Kidney tubule cell (primary cell): Measurements from ENCODE around the gene LIMS2.

Source experiments
- DNase-seq: peaks from one replicate; pipeline ENCODE4 v3.0.0-alpha.2; 2018; ENCODE audit warnings: low spot score

Gene LIMS2

DNA sequence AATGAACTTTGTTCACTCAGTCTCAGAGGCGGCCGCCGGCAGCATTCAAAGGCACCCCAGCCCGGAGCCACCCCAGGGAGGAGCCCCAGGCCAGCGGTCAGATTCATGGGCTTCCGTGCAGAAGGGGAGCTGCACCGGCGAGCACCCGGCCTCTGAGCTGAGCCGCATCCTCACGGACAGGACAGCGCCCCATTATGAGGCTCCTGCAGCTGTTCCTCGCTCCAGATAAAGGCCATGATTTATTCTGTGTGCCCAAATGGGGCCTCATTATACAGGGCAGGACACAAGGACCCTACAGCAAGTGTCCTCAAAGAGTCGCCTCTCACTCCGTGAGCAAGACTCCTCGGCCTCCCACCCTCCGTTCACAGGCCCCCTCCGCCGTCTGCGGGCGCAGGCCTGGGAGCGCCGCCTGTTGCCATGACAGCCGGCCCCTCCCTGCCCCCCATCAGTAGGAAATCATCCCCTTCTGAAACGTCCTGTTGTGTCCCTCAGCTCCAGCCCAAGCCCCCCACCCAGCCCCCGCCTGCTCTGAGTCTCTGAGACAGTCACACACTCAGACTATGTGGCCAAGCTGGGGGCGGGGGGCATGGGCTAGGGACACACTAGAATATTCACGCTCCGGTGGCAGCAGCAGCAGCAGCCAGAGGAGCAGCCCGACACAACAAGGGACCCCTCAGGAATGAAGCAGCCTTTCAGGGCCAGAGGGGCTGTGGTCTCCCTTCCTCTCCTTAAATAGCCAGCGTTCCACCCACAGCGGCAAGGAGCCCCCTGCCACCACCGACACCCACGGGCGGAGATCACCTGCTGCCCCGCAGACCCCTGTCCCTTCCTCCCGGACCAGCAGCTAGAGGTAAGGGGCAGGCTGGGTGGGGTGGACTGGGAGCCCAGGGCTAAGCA lies 29.7 kb downstream of the LIMS2 start, which contains the start of gene GPR17:
GPR17 (plus strand) TSS at position 759 of the 897 bp plus-strand sequence. CDS start 4,583 bp downstream, outside the sequence.
- DNase-seq, result no peak

DNA sequence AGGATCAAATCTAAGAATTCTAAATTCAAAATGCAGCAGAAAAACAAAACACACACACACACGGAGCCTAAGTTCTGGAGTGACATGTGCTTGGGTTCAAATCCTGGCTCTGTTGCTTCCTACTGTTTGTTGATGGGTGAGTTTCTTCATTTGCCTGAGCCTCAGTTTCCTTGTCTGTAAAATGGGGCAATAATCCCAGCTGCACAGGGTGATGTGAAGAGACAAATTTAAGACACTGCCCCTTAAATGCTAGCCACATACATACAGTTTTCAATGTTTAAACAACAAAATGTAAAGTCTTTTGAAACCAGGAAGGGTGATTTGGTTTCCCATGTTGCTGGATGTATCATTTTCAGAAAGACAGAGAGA lies 30.3 kb downstream of the LIMS2 start:
- no peak for DNase-seq

DNA sequence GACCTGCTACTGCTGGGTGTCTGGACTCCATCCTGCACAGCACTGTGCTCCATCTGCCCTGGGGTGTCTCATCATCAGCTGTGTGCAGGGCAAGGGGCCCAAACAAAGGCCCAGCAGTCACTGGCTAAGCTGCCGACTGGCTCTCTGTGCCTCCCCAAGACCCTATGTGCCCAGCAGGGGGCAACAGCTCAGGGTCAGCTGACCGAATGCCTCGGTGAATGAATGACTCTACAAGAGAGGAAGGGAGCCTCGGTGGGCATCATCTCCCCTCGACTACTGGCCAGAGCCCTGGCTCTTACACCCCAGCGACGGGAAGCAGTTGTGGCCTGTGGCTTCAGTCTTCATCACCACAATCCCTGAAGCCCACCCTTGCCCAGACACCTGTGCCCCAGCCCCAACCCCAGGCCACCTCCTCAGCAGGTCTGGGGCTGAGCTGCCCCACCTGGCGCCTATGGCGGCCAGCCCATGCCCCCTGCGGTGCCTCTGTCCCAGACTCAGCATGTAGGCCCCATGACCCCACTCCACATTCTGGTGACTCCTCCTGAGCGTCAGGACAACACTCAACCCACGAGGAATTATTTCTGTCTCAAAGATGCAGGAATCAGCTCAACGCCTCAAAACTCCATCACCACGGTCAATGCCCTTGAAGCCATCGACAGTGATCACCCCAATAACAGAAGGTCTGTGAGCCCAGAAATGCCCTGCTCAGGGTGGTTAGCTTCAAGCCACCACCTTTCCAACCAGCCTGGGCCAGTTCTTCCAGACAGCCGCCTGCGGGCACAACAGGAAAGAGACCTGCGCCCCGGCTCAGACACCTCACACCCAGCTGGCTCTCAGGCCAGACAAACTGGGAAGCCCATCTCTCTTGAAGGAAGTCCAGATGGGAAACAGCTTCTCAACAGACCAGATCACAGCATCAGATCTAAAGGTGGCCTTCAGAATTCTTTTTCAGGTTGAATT lies 31.0 kb downstream of the LIMS2 start:
- no peak for DNase-seq

DNA sequence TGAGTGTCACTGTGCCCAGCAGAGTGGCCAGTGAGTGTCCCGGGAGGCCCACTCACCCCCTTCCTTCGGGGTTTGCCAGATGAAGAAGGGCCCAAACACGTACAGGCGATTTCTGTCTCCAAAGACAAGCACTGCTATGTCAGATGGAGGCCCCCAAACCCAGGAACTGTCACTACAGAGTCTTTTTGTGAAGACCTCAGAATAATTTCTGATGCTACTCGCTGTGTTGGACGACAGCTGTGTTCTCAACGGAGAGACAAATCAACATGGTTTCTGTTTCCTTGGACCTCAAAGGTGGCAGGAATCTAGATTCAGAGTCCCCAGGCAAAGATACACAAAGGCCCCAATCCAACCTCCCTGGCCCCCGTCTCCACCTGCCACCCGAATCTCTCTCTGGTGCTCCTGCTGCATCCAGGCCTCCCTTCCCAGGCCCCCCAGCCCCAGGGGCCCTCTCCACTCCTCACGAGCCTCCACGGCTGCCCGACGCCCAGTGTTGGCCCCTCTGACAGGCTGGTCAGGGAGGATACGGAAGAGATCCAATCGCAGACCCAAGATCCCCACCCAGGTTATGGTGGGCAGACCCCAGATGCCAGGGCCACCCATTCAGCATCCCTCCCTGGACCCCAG lies 31.8 kb downstream of the LIMS2 start:
- DNase-seq, result no peak

DNA sequence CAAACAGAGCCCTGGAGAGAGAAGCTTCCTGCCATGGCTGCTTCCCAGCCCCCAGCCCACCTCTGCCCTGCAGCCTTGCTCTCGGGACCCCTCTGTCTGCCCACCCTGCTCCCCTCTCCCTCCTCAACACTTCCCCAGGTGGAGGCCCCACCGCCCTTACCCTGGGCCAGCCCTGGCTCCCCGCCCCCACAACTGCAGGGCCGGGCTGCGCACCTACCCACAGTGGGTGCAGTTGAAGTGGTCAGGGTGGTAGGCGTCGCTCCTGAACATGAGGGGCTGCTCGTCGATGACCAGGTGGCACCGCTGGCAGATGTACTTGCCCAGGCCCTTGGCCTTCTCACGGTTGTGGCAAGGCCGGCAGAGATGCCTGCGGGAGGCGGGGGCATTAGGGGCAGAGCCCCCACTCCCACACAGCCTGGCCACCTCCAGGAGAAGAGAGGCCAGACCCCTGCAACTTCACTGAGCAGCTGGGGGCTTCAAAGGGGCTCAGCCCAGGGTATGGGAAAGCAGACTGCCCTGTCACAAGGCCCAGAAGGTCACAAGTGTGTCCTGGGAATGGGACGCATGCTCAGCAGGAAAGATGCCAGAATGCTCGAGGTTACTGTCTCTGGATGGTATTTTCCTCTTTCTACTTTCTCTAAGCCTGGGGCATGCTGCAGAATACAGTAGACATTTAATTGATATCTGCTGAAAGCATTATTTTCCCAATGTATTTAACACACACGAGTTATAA lies 32.5 kb downstream of the LIMS2 start:
- DNase-seq, result no peak

DNA sequence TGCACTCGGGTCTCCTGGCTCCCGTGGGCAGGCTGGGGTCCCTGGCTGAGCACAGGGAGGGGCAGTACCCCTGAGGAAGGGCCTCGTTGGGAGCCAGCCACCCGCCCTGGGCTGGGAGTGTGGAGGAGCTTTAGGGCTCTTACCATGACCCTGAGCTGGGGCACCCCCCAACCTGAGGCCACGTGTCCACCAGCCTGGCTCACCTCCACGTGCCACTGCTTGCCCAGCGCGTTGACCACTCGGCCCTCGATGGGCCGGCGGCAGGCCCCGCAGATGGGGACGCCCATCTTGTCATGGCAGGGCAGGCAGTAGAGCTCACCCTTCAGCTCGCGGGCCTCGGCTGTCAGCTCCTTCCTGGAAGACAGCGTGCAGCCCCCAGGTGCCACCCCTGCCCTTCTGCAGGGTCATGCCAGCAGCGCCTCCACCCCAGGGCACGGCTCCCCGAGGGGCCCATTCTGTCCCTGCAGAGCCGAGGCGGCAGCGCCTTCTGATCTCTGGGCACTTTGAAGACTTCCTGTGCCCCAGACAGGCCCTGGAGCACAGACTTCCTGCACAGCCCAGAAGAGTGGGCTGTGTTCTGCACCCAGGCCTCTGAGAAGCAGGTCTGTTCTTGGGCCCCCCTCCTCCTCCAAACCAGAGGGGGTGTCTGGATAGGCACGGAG lies 33.4 kb downstream of the LIMS2 start:
- no peak for DNase-seq

DNA sequence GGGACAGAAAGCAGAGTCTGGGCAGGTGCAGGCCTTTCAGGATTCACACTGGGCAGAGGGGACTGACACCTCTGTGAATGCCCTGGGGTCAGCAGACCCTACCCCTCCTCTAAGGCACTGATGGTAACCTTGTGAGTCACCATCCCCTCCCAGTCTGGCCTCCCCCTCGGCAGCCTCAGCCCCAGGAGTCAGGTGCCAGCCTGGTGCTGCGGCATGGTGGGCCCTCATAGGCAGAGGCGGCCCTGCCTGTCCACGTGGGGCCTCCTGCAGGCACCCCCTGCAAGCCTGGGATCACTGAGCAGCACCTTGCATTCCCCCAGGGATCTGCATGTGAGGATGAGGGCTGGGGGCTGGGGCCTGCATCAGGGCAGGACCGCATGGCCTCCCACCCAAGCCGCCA lies 34.2 kb downstream of the LIMS2 start:
- no peak for DNase-seq

DNA sequence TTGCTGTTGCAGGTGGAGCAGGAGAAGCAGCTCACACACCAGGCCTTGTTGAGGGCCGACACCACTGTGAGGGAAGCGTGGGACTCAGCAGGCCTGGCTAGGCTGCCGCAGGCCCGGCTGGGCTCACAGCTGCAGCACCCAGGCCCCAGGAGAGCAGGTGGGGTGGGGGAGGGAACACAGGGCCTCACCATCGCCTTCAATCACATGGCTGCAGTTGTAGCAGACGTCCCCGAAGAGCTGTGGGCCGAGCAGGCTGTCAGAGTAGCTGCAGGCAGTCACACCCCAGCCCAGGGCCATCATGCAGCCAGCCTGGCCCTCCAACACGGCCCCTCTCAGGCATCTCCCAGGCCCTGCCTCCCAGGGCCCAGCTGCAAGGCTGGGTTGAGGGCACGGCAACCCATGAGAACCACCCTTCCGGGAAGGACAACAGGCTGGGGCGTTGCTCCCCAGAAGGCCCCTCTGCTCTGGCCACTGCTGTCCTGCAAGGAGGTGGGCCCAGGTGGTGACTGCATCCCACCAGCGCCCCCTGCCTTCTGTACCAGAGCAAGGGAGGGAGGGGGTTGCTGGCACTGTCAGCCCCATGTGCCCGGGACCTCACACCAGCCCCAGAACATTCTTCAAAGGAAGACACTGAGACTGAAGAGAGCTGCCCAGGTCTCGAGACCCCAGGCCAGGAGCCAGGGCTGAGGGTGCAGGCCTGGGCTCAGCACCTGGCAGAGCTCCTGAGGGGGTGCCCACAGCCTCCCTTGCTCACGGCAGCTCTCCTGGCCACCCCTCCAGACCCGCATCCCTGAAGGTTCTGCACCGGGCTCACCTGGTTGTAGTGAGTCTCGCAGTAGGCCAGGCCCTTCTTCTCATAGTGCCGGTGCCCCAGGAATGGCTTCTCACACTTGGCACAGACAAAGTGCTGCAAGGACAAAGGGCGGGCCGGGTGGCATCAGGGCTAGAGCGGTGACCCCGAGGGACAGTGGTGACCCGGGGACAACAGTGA lies 35.0 kb downstream of the LIMS2 start:
- DNase-seq, result no peak

DNA sequence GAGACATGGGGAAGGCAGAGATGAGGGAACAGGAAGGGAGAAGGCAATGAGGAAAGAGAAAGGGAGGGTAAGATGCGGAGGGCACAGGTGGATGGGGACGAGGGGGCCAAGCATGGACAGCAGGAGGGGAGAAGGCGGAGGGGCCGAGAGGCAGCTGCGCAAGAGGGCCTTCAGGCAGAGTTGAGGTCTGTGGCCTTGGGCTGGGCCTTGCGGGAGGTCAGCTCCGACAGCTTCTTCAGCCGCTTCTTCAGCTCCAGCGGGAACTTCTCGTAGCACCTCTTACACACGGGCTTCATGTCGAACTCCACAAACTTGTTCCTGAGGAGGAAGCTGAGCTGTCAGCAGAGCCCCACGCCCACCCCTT lies 36.2 kb downstream of the LIMS2 start:
- DNase-seq, result no peak

DNA sequence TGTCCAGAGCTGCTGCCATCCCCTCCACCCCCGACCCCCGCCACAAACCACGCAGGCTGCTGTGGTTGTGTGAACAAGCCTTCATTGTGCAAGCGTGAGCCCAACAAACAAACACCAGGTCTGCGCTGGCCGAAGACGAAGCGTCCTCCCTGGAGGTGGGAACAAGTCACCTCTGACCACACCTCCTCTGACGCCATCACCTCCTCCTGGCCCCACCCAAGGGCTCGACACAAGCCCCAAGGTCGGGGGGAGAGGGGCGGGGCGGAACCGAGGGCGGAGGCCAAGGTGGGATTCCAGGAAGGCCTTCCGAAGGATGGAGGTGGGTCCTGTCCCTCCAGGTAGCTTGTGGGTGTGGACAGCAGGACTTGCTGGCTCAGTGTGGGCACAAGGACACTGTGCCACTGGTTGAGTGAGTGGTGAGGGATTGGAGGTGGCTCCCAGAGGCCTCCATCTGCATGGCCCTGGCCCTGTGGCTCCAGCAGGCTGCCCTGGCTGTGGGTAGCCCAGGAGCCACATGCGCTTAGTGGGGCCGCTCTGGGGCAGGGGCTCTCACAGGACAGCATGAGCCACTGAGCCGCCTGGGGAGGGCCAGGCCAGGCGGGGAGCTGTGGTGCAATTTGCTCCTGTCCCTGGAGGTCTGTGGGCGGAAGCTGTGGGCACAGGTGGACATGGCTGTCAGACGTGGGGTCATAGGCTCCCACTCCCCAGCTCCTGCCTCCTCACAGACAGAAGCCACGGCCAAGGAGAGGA lies 36.8 kb downstream of the LIMS2 start:
- DNase-seq, result peak; percentile 39

DNA sequence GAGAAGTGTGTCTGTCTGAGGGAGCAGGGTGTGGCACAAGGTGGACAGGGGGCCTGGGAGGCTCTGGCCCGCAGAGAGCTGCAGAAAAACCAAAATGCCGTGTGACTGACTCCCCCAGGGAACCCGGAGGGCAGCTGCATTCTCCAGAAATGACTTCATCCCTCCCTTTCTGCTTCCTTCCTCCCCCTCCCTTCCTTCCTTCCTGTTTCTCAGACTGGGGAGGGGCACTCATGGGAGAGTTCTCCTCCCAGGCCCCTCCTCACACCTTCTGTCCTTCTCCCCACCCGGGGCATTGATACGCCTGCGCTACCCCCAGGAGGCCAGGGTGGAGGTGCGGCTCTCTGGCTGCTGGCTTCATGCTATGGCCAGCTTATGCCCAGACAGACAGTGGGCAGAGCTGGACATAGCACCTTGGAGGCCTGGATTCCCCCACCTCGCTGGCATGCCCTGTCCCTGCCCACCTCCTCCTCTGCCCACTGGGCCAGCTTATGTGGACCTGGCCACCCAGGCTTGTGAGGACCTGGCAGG lies 37.5 kb downstream of the LIMS2 start:
- peak; percentile 87 for DNase-seq

DNA sequence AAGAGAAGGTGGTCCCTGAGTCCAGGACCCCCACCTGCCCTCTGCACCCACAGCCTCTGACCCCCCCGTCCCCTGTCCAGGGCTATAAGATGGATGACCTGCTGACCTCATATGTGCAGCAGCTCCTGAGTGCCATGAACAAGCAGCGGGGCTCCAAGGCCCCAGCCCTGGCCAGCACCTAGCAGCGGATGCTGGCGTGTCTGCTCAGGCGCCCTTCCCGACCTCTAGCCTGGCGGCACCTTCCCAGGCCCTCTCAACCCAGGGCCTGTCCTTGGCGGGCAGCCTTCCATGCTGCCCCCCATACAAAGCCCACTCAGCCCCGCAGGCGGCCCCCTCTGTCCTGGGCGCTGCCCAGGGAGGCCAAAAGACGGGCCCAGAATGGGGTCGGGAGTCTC lies 38.1 kb downstream of the LIMS2 start:
- no peak for DNase-seq

DNA sequence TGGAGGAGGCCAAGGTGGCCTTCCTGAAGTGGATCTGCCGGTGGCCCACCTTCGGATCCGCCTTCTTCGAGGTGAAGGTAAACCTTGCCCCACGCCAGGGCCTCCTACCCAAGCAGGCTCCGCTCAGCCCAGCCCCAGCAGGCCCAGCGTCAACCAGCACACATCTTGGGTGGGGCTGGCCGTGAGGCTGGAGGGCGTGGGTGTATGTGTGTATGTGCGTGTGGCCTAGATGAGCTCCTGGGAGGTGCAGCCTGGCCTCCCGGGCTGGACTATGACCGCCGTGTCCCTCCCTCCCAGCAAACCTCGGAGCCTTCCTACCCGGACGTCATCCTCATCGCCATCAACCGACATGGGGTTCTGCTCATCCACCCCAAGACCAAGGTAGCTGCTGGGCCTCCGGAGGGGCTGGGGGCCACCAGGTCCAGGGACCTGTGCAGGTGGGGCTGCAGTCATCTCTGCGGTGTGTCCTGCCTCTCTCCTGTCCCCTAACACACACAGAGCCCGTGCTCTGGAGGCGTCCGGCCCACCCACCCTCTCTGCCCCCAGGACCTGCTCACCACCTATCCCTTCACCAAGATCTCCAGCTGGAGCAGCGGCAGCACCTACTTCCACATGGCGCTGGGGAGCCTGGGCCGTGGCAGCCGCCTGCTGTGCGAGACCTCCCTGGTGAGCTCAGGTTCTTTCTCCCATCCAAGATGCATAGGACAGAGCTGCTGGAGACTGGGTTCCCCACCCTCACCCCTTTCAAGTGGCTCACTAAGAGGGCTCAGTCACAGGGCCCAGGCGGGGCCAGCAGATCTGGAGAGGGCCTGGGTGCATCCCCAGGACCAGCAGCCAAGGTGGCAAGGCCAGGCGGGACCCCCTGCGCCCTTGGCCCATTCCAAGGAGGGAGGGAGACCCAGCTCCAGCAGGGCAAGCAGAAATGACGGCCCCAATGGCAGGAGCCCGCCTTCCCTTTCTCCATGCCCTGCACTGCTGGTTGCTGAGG lies 38.8 kb downstream of the LIMS2 start:
- DNase-seq, result no peak

DNA sequence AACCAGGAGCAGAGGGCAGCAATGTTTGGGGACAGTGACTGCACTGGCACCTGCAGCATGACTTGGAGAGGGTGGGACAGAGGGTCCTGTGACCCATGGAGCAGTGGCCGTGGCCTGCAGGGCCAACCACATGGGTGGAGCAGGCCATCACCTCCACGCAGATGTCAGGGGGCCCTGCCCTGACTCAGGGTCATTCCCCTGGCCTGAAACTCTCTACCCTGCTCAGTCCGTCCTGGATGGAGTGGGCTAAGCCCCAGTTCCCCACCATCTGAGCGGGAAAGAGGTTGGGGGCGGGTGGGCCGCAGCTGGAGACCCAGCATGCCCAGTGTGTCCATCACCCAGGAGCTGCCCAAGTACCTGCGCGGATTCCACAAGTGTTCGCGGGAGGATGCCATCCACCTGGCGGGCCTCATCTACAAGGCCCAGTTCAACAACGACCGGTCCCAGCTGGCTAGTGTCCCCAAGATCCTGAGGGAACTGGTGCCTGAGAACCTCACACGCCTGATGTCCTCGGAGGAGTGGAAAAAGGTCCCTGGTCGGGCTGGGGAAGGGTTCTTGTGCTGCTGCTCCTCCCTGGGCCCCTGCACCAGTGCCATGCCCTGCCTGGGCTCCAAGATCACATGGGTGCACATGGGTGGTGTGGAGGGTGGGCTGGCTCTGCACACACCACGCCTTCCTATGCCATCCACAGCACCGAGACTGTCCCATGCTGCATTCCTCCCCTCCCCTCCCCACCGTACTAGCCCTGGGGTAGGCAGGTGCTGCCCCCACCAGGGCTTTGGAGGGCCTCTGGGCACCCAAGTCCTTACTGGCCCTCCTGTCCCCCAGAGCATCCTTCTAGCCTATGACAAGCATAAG lies 39.7 kb downstream of the LIMS2 start:
- DNase-seq, result no peak

DNA sequence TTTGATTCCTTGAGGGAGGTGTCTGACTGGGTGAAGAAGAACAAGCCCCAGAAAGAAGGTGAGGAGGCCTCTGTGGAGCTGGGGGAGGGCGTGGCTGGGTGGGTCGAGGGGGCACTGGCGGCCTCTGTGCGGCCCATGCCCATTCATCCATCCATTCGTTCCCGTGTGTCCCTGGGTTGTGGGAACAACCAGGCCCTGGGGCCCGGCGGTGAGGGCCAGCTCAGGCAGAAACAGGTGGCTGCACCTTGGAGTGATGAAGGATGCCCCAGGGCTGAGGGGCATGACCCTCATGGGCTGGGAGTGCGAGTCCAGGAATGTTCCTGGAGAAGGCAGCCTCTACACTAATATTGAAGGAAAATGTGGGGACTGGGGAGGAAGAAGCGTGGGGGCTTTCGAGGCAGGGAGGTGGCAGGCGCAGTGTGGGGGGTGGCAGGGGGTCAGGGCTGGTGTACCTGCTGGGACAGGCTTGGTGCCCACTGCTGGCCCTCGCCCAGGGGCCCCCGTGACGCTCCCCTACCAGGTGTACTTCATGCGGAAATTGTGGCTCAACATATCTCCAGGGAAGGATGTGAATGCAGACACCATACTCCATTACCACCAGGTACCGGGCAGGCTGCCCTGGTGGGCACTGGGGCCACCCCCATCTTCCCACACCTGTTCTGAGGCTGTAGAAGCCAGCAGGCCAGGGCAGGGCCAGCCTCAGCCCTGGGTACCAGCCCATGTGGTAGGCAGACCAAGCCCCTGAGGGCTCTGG lies 40.5 kb downstream of the LIMS2 start:
- no peak for DNase-seq

DNA sequence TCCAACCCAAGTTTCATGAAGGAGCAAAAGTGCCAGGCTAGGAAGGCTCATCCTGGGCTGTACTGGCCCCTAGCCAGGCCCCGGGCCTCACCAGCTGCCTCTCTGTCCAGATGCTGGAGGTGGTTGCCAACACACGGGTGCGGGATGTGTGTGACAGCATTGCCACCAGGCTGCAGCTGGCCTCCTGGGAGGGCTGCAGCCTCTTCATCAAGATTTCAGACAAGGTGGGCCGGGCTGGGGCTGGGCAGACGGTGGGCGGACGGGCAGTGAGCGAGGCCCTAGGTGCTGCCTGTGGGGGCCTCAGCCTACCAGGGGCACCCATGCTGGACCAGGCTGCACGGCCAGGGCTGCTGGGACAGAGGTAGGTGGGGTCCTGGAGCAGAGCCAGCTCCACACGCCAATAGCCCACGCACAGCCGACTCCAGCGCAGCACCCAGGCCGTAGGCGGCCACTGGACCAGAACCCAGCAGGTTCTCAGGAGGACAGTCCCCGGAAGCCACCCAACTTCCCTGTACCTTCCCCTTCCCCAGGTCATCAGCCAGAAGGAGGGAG lies 41.2 kb downstream of the LIMS2 start:
- DNase-seq, result peak; percentile 43
